Measurements from ENCODE around the gene NOVA2.
"Not testable (repeated sequence)": the region's sequence is repeated elsewhere in the genome, so short reads cannot be mapped to it uniquely, and the experiment has no call there.

The NOVA2 gene

DNA sequence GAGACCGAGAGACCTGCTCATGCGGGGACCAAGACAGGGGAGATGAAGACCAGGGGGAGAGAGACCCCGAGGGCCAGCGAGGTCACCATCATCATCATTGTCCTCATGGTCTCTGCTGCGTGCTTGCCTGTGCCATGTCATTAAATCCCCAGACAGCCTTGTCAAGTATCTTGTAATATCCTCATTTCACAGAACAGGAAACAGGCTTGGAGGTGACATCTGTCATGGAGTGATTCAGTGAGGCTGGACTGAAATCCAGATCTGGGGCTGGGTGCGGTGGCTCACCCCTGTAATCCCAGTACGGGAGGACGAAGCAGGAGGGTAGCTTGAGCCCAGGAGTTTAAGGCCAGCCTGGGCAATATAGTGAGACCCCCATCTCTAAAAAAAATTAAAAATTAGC, 53.2 kb downstream of the NOVA2 start:
- no peak for DNase-seq

DNA sequence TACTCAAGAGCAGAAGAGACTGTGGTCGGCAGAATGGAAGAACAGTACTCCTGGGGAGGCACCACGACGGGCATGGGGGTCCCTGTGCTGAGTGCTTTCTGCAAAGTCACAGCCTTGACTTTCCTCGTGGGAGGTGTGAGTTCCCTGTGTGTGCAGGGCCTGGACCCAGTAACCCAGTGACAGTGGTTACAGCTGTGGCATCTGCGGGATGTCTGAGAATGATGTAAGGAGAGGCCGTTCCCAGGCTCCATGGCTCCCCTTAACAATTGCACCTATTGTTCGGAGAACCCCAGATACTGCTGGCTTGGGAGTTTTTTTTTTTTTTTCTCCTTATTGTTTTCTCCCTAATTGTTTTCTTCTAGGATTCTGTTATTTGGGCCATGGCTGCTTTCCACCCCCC, 54.0 kb downstream of the NOVA2 start:
- DNase-seq, result no peak

DNA sequence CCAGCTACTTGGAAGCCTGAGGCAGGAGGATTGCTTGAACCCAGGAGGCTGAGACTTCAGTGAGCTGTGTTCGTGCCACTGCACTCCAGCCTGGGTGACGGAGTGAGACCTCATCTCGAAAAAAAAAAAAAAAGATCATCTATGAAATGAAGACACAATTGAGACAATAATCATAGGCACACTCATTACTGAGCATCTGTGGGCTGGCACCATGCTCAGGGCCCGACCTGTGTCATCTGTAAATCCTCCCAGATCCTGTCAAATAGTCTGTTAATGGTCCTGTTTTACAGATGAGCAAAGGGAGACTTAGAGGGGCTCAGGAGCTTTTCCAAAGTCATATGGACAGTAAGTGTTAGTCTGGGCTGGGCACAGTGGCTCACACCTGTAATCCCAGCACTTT, 54.9 kb downstream of the NOVA2 start:
- DNase-seq, result no peak

DNA sequence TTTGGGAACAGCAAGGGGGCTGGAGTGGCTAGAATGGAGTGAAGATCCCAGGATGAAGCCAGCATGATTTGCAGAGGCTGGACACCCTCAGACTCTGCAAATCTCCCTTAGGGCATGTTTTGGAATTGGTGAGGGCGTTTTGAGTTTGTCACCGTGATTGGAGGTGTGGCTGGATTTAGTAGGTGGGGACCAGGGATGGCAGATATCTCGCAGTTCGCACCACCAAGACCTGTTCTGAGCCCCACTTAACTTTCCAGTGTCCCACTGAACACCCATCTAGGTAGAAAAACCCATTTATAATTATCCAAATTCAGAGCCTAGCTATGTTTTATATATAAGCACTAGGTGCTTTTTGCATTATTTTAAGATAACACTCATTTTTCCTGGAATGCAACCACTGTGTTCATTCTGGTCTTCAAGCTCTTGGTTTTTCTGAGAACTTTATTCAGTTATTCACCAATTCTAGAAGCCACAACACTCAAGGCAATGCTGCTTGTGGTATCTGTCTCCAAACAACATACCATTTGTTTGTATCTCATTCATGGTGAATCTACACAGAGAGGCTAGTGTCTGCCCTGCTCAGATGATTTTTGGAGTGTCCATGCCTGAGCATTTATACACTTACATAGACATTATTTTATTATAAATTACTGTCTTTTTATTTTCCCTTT, 56.1 kb downstream of the NOVA2 start:
- no peak for DNase-seq

DNA sequence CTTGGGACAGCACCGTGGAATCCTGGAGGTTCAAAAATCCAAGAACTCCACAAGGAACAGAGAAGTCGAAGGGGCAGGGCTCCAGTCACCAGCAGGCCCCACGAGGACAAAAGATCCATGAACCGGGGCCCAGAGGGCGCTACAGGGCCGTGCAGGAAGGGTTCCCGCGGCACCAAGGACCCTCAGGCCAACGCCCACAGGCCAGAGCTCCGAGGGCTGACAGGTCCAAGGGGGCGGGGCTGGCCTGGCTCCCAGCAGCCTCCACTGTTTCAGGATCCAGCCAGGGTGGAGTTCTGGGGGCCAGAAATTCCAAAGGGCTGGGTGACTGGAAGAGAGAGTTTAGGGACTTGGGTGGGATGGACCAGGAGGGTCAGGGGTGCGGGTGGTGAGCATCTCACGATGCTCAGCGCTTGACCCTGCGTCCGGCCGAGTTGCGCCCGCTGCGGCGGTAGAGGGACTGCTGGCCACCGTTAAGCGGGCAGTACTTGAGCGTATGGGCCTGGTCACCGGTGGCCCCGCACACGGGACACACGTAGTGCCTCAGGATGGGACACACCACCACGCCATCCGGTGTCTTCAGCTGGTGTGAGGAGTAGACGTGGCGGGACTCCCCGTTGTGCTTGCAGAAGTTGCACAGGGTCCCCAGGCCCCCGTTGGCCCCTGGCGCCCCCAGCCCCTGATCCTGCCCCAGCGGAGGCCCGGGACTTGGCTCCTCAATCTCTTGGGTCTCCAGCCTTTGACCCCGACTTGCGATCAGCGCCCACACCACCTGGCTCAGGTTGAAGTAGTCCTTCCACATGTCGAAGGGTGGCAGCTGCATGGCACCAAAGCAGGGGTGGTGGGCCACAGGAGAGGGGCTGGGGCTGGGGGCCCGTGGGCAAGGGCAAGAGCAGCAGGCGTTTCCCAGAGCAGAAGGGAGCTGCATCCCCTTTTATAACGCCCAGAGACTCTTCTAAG, 59.5 kb downstream of the NOVA2 start, which contains the start of gene NANOS2:
Gene NANOS2, minus strand, starts transcription at position 905 of the 957 bp plus-strand sequence. Its CDS starts 85 bp downstream, at position 820.
- DNase-seq, result no peak

DNA sequence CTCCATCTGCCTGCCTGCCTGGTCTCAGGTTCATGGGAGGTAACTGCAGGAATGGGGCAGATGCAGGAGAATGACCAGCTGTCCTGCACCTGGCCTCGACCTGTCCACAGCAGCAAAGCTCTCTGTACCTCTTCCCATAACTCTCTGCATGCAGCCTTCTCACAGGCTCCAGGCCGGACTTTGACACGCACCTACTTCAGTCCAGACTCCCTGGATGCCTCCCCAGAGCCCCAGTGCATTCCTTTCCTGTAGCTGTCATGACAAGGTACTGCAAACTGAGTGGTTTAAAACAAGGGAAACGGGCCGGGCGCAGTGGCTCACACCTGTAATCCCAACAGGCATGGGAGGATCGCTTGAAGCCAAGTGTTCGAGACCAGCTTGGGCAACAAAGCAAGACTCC, 62.4 kb downstream of the NOVA2 start:
- DNase-seq, result no peak

DNA sequence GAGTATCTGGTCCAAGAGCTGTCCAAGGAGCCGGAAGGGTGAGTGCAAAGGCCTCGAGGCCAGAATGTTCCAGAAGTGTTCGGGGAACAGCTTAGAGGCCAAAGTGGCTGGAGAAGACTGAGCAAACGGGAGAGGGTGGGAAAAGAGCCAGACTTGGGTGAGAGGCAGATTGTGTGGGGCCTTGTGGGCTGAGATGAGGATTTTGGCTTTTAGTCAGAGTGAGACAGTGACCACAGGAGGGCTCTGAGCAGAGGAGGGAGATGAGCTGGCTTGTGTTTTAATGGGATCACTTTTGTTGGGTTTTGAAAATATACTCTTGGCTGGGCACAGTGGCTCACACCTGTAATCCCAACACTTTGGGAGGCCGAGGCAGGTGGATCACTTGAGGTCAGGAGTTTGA, 64.7 kb downstream of the NOVA2 start:
- no peak for DNase-seq

DNA sequence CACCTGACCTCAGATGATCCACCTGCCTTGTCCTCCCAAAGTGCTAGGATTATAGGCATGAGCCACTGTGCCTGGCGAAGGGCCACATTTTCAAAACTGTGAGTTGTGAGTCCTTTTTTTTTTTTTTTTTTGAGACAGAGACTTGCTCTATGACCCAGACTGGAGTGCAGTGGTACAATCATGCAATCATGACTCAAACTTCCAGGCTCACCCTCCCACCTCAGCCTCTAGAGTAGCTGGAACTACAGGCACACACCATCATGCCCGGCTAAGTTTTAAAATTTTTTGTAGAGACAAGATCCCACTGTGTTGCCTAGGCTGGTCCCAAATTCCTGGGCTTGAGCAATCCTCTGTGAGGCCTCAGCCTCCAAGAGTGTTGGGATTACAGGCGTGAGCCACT, 67.4 kb downstream of the NOVA2 start:
- DNase-seq, result no peak

DNA sequence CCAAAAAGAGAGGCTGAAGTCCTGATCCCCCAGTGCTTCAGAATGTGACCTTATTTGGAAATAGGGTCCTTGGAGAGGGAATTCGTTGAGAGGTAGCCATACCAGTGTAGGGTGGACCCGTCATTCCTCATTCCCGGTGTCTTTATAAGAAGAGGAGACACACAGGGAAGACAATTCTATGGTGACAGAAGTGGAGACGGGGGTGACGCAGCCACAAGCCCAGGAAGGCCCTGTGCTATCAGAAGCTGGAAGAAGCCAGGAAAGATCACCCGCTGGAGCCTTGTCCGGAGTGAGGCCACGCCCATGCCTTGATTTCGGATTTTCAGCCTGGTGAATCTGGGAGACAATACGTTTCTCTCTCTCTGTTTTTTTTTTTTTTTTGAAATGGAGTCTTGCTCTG, 68.7 kb downstream of the NOVA2 start:
- DNase-seq, result no peak

DNA sequence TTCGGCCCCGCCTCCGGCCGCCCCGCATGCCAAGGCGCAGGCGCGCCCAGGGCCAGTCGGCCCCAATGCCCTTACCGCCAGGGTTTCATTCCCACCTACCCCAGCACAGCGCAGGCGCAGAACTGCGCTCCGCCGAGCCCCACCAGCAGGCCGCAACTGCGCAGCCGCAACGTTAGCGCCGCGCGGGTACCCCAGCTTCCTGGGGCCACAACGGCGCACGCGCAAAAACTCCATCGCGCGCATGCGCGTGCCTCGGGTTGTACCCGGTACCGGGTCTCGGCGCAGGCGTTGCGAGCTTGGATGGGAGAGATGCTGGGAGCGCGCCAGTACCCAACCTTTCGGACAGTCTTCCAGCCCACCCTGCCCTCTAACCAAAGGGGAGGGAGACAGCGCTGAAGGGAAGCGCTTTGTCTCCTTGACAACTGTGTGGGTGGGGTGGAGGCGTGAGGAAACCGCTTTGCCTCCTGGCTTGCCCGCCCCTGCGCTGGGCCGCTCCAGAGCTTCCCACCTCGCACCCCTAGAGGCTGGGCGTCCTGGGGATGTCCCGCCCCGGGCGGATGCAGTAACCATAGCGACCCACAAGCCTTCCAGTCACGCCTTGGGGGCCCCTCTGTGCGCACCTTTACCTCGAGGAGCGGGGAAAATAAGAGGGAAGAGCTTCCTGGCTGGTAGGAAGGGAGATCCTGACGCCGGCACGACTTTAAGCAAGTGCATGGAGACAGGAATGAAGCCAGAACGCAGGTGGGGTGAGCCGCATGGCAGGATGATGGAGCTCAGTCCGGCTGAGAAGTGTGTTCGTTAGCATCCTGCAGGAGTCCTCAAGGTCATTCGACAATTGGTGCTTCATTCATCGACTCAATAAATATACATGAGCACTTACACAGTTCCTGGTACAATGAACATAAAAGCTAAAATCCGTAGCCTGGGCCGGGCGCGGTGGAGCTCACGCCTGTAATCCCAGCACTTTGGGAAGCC, 70.7 kb downstream of the NOVA2 start:
- peak; percentile 98 for DNase-seq

DNA sequence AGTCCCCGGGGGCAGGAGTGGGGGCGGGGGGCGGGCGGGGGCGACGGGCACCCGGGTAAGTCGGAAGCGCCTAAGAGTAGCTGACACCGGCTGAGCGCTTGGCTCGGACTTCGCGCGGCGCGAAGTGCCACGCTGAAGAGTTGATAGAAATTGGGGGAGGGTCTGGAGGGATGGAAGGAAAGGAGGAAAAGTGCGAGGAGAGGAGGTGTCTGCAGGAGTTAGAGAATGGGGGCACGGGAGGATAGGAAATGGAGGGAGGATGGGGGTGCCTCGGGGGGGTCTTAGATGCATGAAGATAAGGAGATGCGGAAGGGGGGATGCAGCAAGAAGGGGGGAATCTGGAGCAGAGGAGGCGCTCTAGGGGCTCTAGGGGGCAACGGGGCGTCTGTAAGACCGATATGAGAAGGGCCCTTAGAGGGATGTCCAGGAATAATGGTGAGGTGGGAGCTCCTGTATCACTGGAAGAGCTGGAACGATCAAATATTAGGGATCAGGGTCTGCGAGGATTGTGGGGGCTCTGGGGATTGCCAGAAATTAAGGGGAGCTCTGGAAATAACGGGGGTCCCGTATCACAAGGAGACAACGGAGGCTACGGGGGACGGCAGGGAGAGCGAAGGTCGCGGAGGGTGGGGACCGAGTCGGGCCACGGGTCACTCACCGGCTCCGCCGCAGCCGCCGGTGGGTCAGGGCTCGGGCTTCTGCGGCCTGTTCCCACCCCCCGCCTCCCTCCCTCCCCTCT, 71.6 kb downstream of the NOVA2 start, which contains the start of gene MYPOP:
Gene MYPOP, minus strand, starts transcription at position 702 of the 739 bp plus-strand sequence. CDS start 840 bp downstream, outside the sequence.
- DNase-seq, result no peak

DNA sequence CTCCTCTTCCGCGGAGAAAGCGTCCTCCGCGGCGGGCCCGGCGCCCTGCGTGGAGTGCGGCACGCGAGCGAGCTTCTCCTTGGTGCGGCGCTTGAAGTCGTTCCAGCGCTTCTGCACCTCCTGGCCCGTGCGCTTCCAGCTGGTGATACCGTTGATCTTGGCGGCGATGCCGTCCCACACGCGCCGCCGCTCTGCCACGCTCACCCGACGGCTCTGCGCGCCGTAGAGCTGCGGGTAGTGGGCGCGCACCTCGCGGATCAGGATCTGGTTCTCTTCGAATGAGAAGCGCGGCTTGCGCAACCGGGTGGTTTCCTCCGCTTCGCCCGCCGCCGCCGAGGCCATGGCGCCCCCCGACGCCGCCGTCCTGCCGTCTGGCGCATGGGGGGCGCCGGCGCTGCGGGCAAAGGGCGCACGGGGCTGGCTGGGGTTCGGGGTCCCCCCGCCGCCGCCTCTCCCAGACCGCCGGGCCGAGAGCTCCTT, 72.2 kb downstream of the NOVA2 start:
- no peak for DNase-seq

DNA sequence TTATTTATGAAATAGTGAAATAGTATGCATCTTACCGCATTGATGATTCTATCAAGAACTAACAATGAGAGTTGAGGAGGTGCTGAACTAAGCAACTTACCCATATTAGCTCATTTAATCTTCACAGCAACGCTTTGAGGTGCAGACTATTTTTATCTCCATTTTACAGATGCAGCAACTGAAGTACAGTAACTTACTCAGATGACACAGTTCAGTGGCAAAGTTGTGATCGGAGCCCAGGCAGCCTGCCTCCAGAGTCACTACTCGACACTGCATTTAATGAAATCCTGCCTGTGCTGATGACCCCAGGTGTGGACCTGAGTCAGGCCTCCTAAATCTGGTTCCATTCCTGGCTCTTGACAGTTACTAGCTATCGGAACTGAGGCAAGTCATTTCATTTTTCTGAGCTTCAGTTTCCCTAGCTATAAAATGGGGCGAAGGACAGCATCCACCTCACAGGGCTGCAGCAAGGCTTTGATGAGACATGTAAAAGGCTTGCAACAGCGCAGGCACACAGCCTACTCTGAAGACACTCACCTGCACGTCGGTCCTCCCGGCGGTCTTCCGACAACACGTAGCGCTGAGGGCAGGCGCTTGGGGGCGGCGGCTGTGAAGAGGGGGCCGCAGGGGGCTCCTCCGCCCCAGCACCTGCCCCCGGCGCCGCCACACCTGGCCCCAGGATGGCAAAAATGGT, 72.8 kb downstream of the NOVA2 start:
- no peak for DNase-seq

DNA sequence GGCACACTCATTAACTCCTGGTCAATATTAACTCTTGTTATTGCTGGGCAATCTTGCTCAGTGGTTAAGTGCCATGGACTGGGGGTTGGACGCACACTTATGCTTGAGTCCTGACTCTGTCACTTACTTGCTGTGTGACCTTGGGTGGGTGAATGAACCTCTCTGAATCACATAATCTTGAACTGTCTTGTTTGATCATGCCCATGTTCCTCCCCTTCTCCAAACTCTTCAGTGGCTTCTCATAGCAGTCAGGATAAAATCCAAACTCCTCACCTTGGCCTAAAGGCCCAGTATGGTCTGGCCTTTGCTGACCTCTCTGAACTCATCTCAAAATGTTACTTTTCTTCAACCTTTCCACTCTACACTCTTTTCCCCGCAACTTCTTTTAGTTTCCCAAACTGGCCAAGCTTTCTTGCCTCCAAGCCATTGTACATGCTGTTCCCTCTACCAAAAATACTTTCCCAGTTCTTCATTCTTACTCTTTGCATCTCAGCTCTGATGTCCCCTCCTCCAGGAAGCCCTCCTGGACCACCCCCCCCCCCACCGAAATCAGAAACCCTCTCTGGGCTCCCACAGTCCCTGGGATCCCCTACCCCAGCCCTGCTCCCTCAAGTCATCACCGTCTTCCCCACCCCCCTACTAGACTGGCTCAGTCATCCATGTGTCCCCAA, 73.6 kb downstream of the NOVA2 start:
- DNase-seq, result no peak

DNA sequence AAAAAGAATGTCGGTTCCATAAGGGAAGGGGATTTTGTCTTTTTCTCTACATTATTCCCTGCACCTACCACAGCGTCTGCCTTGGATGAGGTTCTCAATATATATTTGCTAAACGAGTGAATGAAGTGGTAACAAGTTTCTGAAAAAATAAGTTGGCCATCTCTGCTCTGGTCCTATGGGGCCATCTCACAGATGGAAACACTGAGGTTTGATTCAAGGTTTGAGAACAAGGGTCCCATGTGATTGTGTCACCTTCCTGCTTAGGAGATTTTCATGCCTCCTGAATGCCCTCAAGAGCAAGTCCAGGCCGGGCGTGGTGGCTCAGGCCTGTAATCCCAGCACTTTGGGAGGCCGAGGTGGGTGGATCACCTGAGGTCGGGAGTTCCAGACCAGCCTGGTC, 74.4 kb downstream of the NOVA2 start:
- no peak for DNase-seq

DNA sequence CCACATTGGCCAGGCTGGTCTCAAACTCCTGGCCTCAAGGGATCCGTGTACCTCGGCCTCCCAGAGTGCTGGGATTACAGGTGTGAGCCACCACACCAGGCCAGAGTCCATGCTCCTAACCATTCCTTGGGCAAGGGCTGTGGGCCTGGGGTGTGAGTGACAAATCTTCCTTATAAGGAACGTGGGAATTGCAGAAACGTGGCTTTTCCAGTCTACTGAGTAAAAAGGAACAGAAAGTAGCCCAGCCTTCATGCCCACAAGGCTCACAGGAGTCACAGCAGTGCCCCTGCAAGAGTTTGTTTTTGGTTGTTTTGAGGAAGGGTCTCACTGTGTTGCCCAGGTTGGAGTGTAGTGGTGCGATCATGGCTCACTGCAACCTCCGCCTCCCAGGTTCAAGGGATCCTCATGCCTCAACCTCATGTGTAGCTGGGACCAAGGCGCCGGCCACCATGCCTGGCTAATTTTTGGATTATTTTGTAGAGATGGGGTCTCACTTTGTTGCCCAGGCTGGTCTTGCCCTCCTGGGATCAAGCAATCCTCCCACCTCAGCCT, 76.3 kb downstream of the NOVA2 start:
- no peak for DNase-seq

DNA sequence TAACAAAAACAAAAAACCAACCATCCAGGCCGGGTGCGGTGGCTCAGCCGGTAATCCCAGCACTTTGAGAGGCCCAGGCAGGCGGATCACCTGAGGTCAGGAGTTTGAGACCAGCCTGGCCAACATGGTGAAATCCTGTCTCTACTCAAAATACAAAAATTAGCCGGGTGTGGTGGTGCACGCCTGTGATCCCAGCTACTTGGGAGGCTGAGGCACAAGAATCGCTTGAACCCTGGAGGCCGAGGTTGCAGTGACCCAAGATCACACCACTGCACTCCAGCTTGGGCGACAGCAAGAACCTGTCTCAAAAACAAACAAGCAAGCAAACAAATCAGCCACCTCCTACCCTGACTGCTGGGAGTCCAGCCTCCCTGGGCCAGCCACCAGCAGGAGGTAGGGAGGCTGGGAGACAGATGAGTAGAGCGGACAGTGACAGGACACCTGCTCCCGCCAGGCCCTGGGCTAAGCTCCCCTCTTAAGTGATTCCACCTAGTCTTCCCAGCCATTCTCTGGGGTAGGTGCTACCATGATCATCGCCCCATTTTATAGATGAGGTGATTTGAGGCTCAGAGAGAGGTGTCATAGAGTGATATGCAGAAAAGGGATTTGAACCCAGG, 77.6 kb downstream of the NOVA2 start:
- not testable (repeated sequence) for DNase-seq

DNA sequence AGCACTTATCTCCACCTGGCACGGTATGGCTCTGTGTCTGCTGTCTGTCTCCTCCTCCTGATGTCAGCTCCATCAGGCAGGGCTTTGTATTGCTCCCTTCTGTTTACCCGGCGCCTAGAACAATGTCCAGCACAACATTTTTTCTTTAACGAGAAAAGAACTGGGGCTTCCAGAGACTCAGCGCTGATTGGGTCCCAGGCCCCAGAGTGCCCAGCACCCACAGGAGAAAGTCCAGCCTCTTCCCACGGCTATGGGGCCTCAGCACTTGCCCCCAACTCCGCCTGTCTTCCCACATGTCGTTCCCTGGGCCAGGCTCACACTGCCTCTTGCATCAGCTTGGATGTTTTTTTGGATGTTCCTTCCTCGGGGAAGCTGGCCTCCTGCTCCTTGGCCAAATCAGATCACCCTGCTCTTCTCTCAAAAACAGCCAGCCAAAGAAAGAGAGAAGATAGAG, 78.1 kb downstream of the NOVA2 start:
- DNase-seq, result no peak

DNA sequence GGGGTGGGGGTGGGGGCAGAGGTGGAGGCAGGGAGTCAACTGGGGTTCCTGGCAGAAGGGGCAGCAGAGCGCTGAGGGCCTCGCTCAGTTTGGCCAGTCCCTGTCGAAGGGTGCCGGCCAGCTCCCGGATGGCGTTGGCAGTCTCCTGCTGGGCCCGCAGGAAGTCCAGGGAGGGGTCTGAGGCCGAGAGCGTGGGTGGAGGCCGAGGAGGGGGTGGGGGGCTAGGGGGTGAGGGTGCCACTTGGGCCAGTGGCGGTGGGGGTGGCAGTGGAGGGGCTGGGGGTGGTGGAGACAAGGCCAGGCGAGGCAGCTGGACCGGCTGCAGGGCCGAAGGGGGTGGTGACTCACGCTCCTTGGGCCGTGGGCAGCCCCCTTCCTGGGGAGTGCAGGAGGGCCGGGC, 82.8 kb downstream of the NOVA2 start:
- no peak for DNase-seq
